IMR-90 (cell line): ENCODE data around the gene MAP6. TPM values are rescaled to one million over a fixed set of nuclear protein-coding genes. Genes with fewer than 3 reads are reported as not detected.
A peak's percentile ranks its signal among the peaks of the same experiment; 100 is the strongest.

Experiments
- ATAC-seq: fragments of 200-7000 bp; cut with Tn5 transposase; 2 replicates; pipeline ENCODE4 v1.9.1; 2020; ENCODE audit warnings: low read depth, mild to moderate bottlenecking, moderate library complexity
- BruUV-seq: library from RNA; stranded (reverse); fragments of 400-500 nt; replicated peaks from 2 replicates; lab custom pipeline; 2021; lab: Mats Ljungman, UMichigan
- CTCF ChIA-PET: fragments of 300-600 bp; formaldehyde crosslinking; extraction: SDS; loops from one replicate; lab custom pipeline; 2021; ENCODE audit warnings: antibody characterized with exemption; lab: Yijun Ruan, JAX
- POLR2A ChIA-PET: fragments of 300-600 bp; sonication (Branson Sonifier 250); formaldehyde crosslinking; loops from one replicate; lab custom pipeline; 2022; ENCODE audit warnings: antibody characterized with exemption; ENCODE audit not compliant: unreplicated experiment; lab: Charles Lee
- DNase-seq: peaks from one replicate; pipeline ENCODE4 v3.0.0; 2013
- H2AFZ ChIP-seq: replicated peaks from 2 replicates; pipeline ENCODE3; 2013; ENCODE audit warnings: low read length, mild to moderate bottlenecking; ENCODE audit not compliant: poor library complexity
- H2AK5ac ChIP-seq: 2 replicates; pipeline ENCODE4 v1.6.1; 2013; ENCODE audit warnings: low read depth, low read length, inconsistent platforms
- H2AK9ac ChIP-seq: replicated peaks from 2 replicates; pipeline ENCODE3; 2013; ENCODE audit warnings: mild to moderate bottlenecking, low read depth, low read length, moderate library complexity; ENCODE audit not compliant: poor library complexity
- H2BK120ac ChIP-seq: 2 replicates; pipeline ENCODE4 v1.6.1; 2013; ENCODE audit warnings: low read depth, low read length, inconsistent platforms
- H2BK15ac ChIP-seq: 3 replicates; pipeline ENCODE4 v1.6.1; 2013; ENCODE audit warnings: low read depth, low read length, inconsistent platforms
- H2BK20ac ChIP-seq: 2 replicates; pipeline ENCODE4 v1.6.1; 2013; ENCODE audit warnings: low read depth, mild to moderate bottlenecking, inconsistent platforms, low read length, moderate library complexity
- H2BK5ac ChIP-seq: 2 replicates; pipeline ENCODE4 v1.6.1; 2013; ENCODE audit warnings: mild to moderate bottlenecking, low read depth, low read length, inconsistent platforms; ENCODE audit not compliant: poor library complexity, severe bottlenecking
- H3K14ac ChIP-seq: replicated peaks from 2 replicates; pipeline ENCODE4 v1.6.1; 2013; ENCODE audit warnings: low read depth, low read length, inconsistent platforms
- H3K18ac ChIP-seq: 2 replicates; pipeline ENCODE4 v1.6.1; 2013; ENCODE audit warnings: low read depth, low read length, control low read depth
- H3K23ac ChIP-seq: 2 replicates; pipeline ENCODE4 v1.6.1; 2013; ENCODE audit warnings: low read depth, low read length, inconsistent platforms
- H3K27ac ChIP-seq: 2 replicates; pipeline ENCODE4 v1.5.1; 2013; ENCODE audit warnings: mild to moderate bottlenecking, control low read depth, low read length; ENCODE audit not compliant: insufficient read depth
- H3K27me3 ChIP-seq: 2 replicates; pipeline ENCODE4 v1.6.1; 2013; ENCODE audit warnings: low read length; ENCODE audit not compliant: control insufficient read depth, insufficient read depth
- H3K36me3 ChIP-seq: 2 replicates; pipeline ENCODE4 v1.6.1; 2013; ENCODE audit warnings: low read length, mixed read lengths; ENCODE audit not compliant: control insufficient read depth, insufficient read depth
- H3K4ac ChIP-seq: 2 replicates; pipeline ENCODE4 v1.6.1; 2013; ENCODE audit warnings: low read depth, low read length, inconsistent platforms
- H3K4me1 ChIP-seq: 2 replicates; pipeline ENCODE4 v1.6.1; 2013; ENCODE audit warnings: low read length, mixed read lengths; ENCODE audit not compliant: control insufficient read depth, insufficient read depth
- H3K4me2 ChIP-seq: 2 replicates; pipeline ENCODE4 v1.6.1; 2013; ENCODE audit warnings: low read depth, mild to moderate bottlenecking, control low read depth, low read length, moderate library complexity
- H3K4me3 ChIP-seq: 2 replicates; pipeline ENCODE4 v1.5.1; 2013; ENCODE audit warnings: low read depth, mild to moderate bottlenecking, control low read depth, low read length, moderate library complexity; ENCODE audit not compliant: insufficient read depth
- H3K56ac ChIP-seq: 2 replicates; pipeline ENCODE4 v1.6.1; 2013; ENCODE audit warnings: low read length, inconsistent platforms; ENCODE audit not compliant: insufficient read depth; ENCODE audit errors: extremely low read depth
- H3K79me1 ChIP-seq, 2 experiments: 2 replicates each; pipeline ENCODE4 v1.6.1; 2013; ENCODE audit warnings: low read length in 2 of 2, inconsistent platforms in 1 of 2, low read depth in 1 of 2
- H3K9ac ChIP-seq: 2 replicates; pipeline ENCODE4 v1.6.1; 2013; ENCODE audit warnings: low read depth, low read length, control low read depth
- H3K9me1 ChIP-seq: 2 replicates; pipeline ENCODE4 v1.6.1; 2013; ENCODE audit warnings: low read length, inconsistent platforms; ENCODE audit not compliant: insufficient read depth
- H3K9me3 ChIP-seq: 2 replicates; pipeline ENCODE4 v1.6.1; 2013; ENCODE audit warnings: low read length; ENCODE audit not compliant: control insufficient read depth, insufficient read depth
- H4K20me1 ChIP-seq: 2 replicates; pipeline ENCODE4 v1.6.1; 2013; ENCODE audit warnings: low read length, inconsistent platforms; ENCODE audit not compliant: insufficient read depth
- H4K5ac ChIP-seq: 2 replicates; pipeline ENCODE4 v1.6.1; 2013; ENCODE audit warnings: mild to moderate bottlenecking, low read depth, low read length, control low read depth
- H4K8ac ChIP-seq, 2 experiments: 2 replicates each; pipeline ENCODE4 v1.6.1; 2013; ENCODE audit warnings: low read depth in 2 of 2, low read length in 2 of 2, control low read depth in 1 of 2, inconsistent platforms in 1 of 2
- H4K91ac ChIP-seq: 2 replicates; pipeline ENCODE4 v1.6.1; 2013; ENCODE audit warnings: low read depth, low read length, inconsistent platforms; ENCODE audit not compliant: insufficient read depth
- CTCF ChIP-seq: conservative IDR thresholded peaks from 2 replicates; pipeline ENCODE4 v1.5.1; 2012; ENCODE audit warnings: mild to moderate bottlenecking, low read depth, low read length, improper control_type of control experiment
- MAZ ChIP-seq: IDR thresholded peaks from 2 replicates; pipeline ENCODE4 v1.6.1; 2012; ENCODE audit warnings: low read depth, mild to moderate bottlenecking, low read length, improper control_type of control experiment, moderate library complexity, borderline replicate concordance
- POLR2A ChIP-seq: IDR thresholded peaks from 2 replicates; pipeline ENCODE4 v1.6.1; 2012; ENCODE audit warnings: mild to moderate bottlenecking, low read depth, low read length
- WGBS, 2 experiments: methylation state at CpG; one replicate each; pipeline versions ENCODE4 v1.1.5 to v1.1.7; 2013; ENCODE audit warnings: missing lambda C conversion rate in 2 of 2; ENCODE audit not compliant: insufficient read length in 1 of 2; ENCODE audit errors: extremely low coverage in 2 of 2; 5-methylcytosine and 5-hydroxymethylcytosine counted together
- dilution Hi-C: fragments of 300-500 bp; cut with HindIII; formaldehyde crosslinking; loops from one replicate; pipeline ENCODE4 v1.14.3; 2018; ENCODE audit warnings: low sequenced_read_pairs; ENCODE audit not compliant: unreplicated experiment
- in situ Hi-C: fragments of 300-500 bp; cut with MboI; formaldehyde crosslinking; loops from 3 replicates; pipeline ENCODE4 v1.14.3; 2019; ENCODE audit warnings: low sequenced_read_pairs, inconsistent platforms, mixed read lengths
- intact Hi-C: fragments of 100-400 bp; cut with micrococcal nuclease; formaldehyde crosslinking; loops from 2 replicates; pipeline ENCODE4 v1.10.0; 2022
- polyA plus RNA-seq, 3 experiments: library from polyadenylated mRNA; depleted of rRNA; stranded (reverse); fragments of >200 nt; gene quantifications; 2 replicates each; pipeline ENCODE4 v1.2.3, GENCODE V29; 2012; ENCODE audit warnings: low replicate concordance in 1 of 3
- total RNA-seq: library from RNA; depleted of rRNA; stranded (reverse); fragments of >200 nt; gene quantifications from 2 replicates; pipeline ENCODE4 v1.2.3, GENCODE V29; 2012

The MAP6 gene
- total and polyA plus RNA-seq, 2 of the 4 experiments (the other 2 are of a cell fraction) = 3.0 to 3.4 TPM

- no TSS peak for BruUV-seq
- no peak overlapping the region for H2BK20ac ChIP-seq
Measured at GRCh38 chr11:75583718-75584658, 84.8 kb downstream of the MAP6 start.

More at GRCh38 chr11:75583718-75584658, 84.8 kb downstream of the MAP6 start:
- no peak overlapping the region for H2BK15ac ChIP-seq
- 35% methylated on average over 16 of the region's 42 CpGs; no CpG with 5 or more reads in 1 of the 2 experiments for WGBS, 2 experiments
- H2AK9ac ChIP-seq = peak overlapping the region; percentile 98
- peak overlapping the region; percentile 82 for H4K91ac ChIP-seq
- dilution Hi-C loops = no loop called here
- peaks cover 4 to 19% of the 10 kb centered on the region in 2 experiments; a peak in 3 of 4 replicates for H3K79me1 ChIP-seq
- peak overlapping the region; percentile 75 for H3K14ac ChIP-seq
- peak overlapping the region; percentile 26; the same call in 1 of the 2 replicates for H3K56ac ChIP-seq
- ATAC-seq (peak; percentile 69), DNase-seq (peak; percentile 61)
- H3K27ac ChIP-seq = peak overlapping the region; percentile 89
- H3K4me2 ChIP-seq = peak overlapping the region; percentile 89
- H3K18ac ChIP-seq = peak overlapping the region; percentile 69
- no peaks in the 10 kb centered on the region for H3K9me3 ChIP-seq
- in situ Hi-C loops = no loop called here
- peak overlapping the region; percentile 65 for H3K4me3 ChIP-seq
- H3K27me3 ChIP-seq = no peaks in the 10 kb centered on the region
- peak overlapping the region; percentile 67 for H2BK5ac ChIP-seq
- H3K9me1 ChIP-seq = peaks cover 10% of the 10 kb centered on the region
- peak overlapping the region; percentile 92 to 100 for H4K8ac ChIP-seq
- peak overlapping the region; percentile 99 for H2AFZ ChIP-seq
- no peaks in the 10 kb centered on the region for H3K36me3 ChIP-seq
- no peak for TF ChIP-seq CTCF
- peak; percentile 45; the same call in 1 of the 2 replicates for TF ChIP-seq MAZ
- peak; percentile 14; the same call in 1 of the 2 replicates for TF ChIP-seq POLR2A
- peak overlapping the region; percentile 78 for H2AK5ac ChIP-seq
- H3K9ac ChIP-seq = peak overlapping the region; percentile 74
- peak overlapping the region; percentile 89 for H4K5ac ChIP-seq
- peaks cover 8% of the 10 kb centered on the region for H3K4me1 ChIP-seq
- H2BK120ac ChIP-seq = no peak overlapping the region
- ChIA-PET POLR2A (interaction anchor here (0.6 to 0.8 kb wide), 2 partner anchors 17 to 20 kb away, joined by 3 to 6 read pairs; no protein-coding TSS in a partner anchor), CTCF (no interaction called here)
- intact Hi-C loops = loop anchor here (5.0 kb wide), 2 partner anchors 83 to 123 kb away; partner anchors contain the start of gene MAP6
- peak overlapping the region; percentile 84 for H3K23ac ChIP-seq
- H3K4ac ChIP-seq = peak overlapping the region; percentile 90
- H4K20me1 ChIP-seq = no peaks in the 10 kb centered on the region
